Islet of Langerhans (tissue), 1 donor: ENCODE measurements around the gene ZFR.
A peak's percentile ranks its signal among the peaks of the same experiment; 100 is the strongest.
"Not testable (repeated sequence)": the region's sequence is repeated elsewhere in the genome, so short reads cannot be mapped to it uniquely, and the experiment has no call there.

ENCODE experiments used
- FAIRE-seq: peaks from one replicate; lab custom pipeline; 2011; peaks lifted over from hg19 to GRCh38; lab: Jason Lieb, UNC

Gene ZFR

DNA sequence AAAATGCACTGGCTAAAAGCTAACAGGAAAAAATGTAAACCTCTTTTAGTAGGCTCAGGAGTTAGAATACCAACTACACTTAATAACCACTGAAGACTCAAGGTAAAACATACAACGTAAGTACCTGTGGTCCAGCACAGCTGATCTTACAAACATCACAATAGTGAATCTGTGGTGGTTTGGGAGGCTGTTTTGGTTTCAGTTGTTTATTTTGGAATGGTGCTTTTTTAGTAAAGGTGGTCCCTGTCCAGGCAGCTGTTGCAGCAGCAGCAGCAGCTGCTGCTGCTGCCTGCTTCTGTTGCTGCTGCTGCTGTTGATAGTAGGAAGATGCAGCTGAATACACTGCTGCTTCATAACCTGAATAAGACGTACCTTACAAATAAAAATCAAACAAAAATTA, 37.9 kb downstream of the ZFR start:
- FAIRE-seq: no peak

DNA sequence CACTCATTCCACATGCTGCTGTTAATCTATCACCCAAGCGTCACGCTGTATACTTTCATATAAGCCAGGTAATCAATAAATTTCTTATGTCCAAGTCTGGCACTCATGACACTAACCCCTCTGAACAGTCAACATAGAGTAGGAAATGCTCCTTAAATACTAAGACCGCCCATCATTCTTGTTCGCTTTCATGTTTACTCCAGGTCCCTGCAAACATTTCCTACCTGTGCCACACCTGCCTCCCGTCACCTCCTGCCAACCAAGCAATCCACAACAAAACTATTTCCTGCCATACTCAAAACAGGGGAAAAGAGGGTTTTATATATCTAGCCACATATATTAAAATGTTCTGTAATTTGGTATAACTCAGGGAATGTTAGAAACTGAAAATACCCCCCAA, 39.0 kb downstream of the ZFR start:
- no peak for FAIRE-seq

DNA sequence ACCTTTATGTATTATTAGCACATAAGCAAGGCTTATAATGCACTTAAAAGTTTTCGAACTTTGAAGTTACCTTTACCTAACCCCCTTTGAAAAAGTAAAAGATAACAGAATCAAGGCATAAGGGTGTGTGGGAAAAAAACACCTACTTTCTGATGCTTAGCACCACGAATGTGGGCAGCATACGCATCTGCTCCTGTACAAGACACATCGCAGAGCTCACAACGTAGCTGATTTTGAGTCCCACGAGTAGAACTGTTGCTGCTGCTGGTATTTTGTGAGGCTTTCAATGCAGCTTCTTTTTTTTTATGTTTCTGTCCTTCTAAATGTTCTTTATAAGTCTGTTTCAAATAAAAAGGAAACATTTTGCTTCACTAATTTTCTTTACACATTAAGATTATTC, 40.8 kb downstream of the ZFR start:
- no peak for FAIRE-seq

DNA sequence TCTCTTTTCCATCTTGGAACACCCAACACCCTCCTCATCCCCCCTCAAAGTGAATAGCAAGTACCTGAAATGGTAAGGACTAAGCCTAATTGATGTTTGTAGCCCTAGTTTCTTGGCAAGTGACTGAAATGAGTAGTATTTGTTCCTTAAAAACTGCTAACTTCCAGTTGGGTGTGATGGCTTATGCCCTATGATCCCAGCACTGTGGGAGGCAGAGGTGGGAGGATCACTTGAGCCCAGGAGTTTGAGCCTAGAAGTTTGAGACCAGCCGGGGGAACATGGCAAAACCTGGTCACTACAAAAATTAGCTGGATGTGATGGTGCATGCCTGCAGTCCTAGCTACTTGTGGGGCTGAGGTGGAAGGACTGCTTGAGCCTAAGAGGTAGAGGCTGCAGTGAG, 44.1 kb downstream of the ZFR start:
- no peak for FAIRE-seq

DNA sequence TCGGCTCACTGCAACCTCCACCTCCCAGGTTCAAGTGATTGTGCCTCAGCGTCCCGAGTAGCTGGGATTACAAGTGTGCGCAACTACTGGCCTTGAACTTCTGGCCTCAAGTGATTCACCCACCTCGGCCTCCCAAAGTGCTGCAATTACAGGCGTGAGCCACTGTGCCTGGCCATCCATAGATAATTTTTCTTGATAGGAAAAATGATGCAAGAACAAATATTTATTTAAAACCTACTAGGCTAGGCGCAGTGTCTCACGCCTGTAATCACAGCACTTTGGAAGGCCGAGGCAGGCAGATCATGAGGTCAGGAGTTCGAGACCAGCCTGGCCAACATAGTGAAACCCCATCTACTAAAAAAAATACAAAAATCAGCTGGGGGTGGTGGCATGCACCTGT, 45.8 kb downstream of the ZFR start:
- FAIRE-seq: not testable (repeated sequence)

DNA sequence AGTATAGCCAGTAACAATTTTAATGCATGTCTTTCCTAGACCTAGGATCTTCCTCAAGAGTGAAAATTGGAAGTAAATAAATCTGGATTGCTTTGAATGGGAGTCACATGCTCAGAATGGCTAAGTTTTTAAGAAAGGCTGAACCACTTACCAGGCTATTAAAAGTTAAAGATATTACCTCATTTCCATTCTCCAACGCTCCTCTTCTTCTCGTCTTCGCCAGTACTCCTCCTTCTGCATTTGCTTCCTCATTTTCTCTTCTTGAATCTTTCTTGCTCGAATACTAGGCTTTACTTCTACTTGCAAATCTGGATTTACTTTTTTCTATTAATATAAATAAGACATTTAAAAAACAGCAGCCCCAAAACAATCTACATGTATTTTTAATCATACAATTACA, 49.6 kb downstream of the ZFR start:
- no peak for FAIRE-seq

DNA sequence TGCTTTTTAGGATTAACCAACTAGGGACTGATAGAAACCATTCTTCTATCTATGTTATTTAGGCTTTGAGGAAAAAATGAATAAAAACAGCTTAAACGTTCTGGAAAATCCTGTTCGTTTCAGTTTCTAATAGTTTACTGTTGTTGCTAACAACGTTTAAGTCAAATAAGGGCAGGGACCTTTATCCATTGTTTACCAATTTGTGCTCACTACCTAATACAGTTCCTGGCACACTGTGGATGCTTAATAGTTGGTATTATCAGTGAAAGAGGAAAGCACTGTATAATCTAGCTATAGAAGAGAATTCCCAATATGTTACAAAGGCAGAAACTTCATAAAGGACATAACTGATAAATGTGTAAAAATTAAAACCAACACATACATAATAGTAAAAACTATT, 52.5 kb downstream of the ZFR start:
- FAIRE-seq: no peak

DNA sequence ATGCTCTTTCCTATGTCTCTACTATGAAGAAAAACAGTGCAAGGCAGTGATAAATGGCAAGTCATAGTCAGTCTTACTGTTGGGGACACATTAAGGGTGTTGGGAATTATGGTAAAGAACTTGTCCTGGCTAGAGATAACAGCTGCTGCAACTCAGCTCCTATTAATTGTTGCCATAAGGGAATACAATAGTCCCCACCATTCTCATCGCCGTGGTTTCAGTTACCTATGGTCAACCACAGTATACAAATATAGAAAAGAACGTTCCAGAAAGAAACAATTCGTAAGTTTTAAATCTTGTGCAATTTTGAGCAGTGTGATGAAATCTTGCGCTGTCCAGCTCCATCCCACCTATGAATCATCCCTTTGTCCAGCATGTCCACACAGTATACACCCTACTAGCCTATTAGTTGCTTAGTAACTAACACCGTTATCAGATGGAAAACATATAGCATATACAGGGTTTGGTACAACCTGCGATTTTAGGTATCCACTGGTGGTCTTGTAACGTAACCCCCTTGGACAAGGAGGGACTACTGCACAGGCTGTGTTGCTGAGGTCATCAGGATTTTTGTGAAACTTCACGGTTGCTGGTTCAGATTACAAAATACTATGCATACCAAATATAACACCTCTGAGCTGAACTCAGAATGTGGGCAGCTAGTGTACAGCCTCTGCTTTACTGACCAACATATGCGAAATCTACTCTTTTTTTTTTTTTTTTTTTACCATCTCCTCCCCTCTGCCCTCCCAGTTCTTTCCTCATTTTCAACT, 53.5 kb downstream of the ZFR start:
- no peak for FAIRE-seq

DNA sequence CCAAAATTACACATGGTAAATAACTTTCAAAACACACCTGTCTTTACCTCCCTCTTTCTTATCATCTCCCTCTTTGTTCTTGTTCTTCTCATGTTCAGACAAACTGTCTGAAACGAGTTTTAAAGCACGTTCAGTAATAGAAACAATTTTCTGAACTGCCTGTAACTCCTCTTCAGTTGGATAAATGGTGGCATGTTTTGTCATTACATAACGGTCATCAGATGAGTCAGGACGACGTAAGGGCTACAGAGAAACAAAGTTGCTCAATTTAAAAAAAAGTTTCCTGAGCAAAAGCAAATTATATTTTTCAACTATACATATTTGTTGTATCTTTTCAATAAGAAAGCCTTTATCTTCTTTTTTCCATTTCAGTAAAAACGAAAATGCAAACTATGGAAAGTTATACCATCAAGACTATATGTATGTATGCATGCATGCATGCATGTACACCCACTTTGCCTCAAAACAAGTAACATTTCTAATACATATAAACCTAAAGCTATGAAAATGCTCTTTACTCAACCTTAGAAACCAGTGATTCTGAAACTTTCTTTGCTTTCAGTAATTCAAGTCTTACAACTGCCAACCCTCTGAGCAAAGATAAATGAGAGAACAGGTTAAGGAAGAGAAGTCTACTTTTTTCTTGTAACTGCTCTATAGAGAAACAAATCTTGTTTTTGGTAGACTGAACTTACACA, 56.0 kb downstream of the ZFR start:
- FAIRE-seq: no peak

DNA sequence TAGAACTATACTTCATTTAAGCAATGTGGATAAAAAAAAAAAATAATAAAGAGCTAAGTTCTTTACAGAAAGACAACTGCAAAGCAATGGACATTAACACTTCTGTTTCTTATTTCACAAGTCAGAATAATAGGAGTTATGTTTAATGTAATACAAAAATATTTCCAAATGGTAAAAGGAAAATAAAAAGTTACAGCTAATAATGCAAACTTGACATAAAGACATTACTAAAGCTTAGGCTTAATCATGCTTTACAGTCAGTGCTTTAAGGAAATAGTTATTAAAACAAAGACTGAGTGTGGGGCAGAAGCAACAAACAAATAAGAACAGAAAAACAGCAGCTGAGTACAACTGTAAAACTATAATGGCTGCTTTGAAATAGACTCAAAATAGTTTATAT, 56.7 kb downstream of the ZFR start:
- peak; percentile 33 for FAIRE-seq

DNA sequence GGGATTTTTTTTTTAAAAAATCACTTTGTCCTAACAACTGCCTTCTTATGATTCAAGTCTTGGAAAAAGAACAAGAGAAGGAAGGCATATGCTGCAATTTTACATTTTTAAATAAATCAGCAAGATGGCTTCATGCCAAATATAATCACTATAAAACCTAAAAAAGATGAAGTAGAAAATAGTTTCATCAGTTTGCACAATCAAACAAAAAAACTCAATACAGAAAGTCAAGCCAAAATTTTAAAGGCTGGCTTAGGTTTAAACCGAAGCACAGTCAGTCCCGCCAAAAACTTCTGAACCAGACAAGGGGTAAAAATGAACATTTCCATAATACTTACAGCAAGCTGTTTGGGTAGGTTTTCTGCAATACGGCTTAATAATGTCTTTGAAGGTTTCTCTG, 57.3 kb downstream of the ZFR start:
- FAIRE-seq: no peak

DNA sequence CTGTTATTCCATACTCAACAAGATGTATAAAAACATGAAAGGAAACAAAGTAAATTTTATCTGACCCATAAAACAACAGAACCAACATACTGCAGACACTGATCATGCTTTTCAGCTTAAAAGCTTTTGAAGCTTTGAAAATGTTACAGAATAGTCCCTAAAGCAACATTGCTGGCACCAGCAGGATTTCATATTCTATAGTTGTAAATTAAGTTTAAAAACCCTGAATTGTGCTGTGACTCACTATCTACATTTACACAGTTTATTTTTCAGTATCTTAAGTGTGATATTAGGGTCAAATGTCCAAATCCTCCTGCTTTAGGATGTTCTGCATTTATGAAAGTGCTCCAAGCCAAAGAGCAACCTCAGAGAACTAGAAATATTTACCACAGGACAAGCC, 59.9 kb downstream of the ZFR start:
- FAIRE-seq: no peak

DNA sequence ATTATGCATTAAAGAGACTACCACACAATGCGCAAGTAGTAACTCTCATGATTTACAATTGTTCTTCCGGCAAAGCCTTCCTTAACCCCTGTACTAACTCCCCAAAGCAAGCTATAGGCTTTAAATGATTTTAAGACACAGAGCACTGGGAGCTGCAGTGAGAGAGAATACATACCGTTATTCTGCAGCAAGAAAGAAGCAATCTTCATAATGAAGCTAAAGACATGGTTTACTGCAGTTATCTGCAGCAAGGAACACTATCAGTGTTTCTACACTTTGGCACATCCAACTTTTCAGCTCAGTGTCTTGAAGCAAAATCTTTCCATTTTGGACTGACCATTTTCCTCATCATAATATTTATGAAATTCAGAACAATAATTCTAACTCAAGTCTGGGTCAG, 61.0 kb downstream of the ZFR start:
- no peak for FAIRE-seq

DNA sequence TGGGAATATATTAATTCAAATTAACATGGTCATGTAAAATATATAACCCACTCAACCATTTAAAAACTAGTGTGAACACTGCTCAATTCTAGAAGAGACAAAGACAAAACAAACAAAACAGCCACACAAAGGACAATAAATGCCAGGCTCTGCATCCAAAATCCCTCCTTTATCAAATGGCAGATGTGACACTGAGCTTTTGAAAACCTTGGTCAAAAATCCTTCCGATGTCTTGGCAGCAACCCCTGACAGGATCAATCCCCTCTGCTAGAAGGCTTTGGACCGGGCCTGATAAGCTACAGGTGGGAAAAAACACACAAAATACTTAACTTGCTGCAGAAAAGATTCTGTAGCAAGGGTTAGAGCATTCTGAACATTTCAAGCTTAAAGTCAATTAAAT, 61.5 kb downstream of the ZFR start:
- no peak for FAIRE-seq

DNA sequence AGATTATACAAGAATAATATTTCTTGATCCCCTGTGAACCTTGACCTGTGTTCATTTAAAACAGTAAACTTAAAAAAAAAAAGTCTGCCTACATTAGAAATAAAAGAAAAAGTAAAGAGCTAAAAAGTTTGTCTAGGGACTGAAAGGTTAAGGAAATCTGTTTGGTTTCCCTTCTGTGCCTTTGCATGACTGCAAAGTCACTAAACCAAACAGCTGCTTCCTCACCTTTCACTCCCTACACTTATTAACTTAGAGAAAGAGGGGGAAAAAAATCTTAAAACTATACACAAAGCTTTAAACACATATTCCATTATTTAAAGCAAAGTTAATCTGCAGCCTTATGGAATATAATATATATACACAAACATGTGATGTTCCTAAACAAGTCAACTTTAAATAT, 65.1 kb downstream of the ZFR start:
- FAIRE-seq: no peak

DNA sequence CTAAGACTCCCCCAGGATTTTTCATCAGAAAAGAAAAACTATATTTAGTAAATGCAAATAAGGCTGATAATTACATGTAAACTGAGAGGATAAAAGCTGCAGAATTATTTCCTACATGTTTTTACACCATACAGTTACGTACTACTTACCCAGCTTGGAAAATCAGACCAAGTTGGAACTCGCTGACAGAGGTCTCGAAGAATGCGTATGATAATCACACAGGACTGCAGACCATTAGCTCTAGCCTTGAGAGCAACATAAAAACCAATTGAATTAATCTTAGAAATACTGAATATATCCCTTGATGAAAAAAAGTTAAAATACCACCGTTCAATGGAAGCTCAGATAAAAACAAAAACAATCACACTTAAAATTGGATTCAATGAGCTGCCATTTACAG, 65.6 kb downstream of the ZFR start:
- no peak for FAIRE-seq

DNA sequence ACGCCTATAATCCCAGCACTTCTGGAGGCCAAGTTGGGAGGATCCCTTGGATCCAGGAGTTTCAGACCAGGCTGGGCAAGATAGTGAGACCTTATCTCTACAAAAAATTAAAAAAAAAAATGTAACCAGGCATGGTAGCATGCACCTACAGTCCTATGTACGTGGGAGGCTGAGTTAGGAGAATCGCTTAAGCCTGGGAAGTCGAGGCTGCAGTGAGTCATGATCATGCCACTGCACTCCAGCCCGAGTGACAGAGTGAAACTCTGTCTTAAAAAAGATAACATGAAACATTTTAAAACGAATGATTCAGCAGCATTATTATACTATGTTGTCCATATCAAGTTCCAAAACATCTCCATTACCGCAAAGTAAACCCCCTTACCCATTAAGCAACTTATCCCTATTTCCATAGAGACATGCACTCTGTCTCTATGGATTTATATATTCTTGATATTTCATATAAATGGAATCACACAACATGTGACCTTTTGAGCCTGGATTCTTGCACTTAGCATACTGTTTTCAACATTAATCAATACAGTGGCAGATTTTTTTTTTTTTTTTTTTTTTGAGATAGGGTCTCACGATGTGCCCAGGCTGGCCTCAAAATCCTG, 74.9 kb downstream of the ZFR start:
- no peak for FAIRE-seq

DNA sequence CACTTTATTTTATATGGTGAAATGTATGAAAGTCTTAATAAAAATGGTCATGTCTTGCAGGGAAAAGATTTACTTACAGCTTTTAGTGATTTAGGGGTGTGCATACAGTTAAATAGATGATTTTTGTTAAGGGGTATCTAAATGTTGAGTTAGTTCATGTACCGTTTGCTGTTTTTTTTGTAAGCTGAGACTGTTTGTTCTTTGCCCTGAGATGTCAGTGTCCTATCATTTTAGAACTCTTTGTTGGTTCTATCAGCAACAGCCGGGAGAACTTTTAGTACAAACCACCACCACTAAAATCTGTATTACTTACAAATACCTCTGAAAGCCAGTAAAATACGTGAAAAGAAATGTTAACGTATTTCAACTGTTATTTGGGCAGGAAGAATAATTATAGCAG, 75.5 kb downstream of the ZFR start:
- no peak for FAIRE-seq

DNA sequence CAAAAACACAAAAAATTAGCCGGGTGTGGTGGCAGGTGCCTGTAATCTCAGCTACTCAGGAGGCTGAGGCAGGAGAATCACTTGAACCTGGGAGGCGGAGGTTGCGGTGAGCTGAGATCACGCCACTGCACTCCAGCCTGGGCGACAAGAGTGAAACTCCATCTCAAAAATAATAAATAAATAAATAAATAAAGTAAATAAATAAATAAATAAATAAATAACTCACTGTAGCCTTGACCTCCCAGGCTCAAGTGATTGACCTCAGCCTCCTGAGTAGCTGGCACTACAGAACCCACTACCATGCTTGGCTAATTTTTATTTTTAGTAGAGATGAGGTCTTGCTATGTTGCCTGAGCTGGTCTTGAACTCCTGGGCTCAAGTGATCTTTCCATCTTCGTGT, 77.3 kb downstream of the ZFR start:
- not testable (repeated sequence) for FAIRE-seq

DNA sequence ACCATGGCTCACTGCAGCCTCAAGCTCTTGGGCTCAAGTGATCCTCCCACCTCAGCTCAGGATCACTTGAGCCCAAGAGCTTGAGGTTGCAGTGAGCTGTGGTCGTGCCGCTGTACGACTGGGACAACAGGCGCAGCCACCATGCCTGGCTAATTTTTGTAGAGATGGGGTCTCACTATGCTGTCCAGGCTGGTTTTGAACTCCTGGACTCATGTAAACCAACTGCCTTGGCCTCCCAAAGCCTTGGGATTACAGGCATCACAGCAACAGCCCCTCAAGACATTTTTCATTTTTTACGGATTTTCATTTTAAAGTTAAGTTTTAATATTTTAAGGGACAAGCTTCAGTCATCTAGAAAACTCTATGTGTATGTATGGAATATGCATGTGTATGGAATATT, 78.9 kb downstream of the ZFR start:
- FAIRE-seq: no peak

DNA sequence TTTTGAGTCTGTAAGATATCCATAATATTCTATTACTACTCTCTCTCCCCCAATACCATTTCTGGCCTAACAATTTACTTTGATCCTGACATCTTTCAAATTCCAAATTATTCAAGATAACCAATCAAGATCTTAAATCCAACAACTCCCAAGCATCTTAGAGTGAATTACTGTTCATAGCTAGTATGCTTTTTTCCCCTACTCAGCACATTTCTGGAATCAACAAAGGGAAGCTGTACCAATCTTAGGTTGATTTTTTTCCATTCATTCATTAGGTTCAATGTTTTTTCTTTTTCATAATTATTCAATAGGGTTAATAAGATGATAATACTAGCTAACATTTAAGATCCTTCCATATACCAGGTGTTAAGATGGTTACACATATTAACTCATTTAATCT, 81.5 kb downstream of the ZFR start:
- FAIRE-seq: no peak

DNA sequence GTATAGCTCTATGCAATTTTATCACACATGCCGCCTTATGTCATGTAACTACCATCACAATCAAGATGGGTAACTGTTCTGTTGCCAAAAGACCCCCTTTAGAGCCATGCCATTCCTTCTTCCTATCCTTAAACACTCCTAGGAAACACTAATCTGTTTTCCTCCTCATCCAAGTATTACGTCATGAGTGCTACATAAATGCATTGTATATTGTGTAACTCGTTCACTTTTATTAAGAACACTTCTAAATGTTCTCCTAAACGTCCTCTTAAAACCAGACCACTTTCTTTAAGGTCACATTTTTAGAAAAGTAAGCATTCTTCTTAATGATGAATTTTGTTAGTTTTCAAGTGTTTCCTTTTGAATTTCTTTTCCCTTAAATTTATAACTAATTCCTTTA, 82.0 kb downstream of the ZFR start:
- no peak for FAIRE-seq

DNA sequence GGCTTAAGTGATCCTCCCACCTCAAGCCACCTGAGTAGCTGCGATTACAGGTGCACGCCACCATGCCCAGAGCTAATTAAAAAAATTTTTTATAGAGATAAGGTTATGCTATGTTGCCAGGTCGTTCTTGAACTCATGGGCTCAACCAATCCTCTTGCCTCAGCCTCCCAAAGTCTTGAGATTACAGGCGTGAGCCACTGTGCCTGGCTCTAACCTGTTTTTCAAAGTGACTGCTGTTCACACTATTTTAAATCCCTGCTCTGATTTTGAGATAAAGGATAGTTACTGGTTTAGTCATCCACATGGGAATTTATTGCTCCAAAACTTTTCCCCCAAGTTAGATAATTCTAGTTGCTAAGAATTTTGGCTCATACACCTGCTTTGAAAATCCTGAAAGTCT, 83.6 kb downstream of the ZFR start:
- FAIRE-seq: no peak

DNA sequence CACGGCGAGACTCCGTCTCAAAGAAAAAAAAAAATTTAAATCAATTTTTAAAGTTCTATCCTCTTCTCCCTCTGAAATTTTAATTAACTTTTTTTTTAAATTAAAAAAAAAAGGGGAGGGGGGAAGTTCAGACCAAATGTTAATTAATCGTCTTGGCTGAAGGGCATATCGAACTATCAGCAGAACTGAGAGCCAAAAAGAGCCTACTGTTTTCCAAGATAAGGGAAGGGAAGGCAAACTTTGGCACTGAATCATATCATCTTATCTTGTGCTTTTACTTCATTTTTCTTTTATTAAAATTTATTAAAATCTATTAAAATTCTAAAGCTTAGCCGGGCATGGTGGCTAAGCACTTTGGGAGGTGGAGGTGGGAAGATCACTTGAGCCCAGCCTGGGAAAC, 85.9 kb downstream of the ZFR start:
- no peak for FAIRE-seq
